Mucosa of stomach (tissue), 1 donor: ENCODE results near the gene EDN2.
A peak's percentile ranks its signal among the peaks of the same experiment; 100 is the strongest.

ENCODE experiments used
- H3K27me3 ChIP-seq: one replicate; pipeline ENCODE4 v1.7.0; 2013; ENCODE audit warnings: mild to moderate bottlenecking, low read length; ENCODE audit not compliant: control insufficient read depth, insufficient read depth
- H3K36me3 ChIP-seq: one replicate; pipeline ENCODE4 v1.7.0; 2013; ENCODE audit warnings: low read length; ENCODE audit not compliant: control insufficient read depth, insufficient read depth
- H3K4me1 ChIP-seq: one replicate; pipeline ENCODE4 v1.7.0; 2013; ENCODE audit warnings: mild to moderate bottlenecking, low read length; ENCODE audit not compliant: control insufficient read depth, insufficient read depth
- H3K4me3 ChIP-seq: one replicate; pipeline ENCODE4 v1.7.0; 2013; ENCODE audit warnings: low read length
- H3K9ac ChIP-seq: one replicate; pipeline ENCODE4 v1.7.0; 2013; ENCODE audit warnings: mild to moderate bottlenecking, low read length, moderate library complexity
- H3K9me3 ChIP-seq: one replicate; pipeline ENCODE4 v1.7.0; 2013; ENCODE audit warnings: mild to moderate bottlenecking, low read length, moderate library complexity; ENCODE audit not compliant: control insufficient read depth
- donor health status: Pancreatic carcinoma.

EDN2 gene

GRCh38 chr1:41434306-41434705 lies 50.2 kb downstream of the EDN2 start:
- no peak overlapping the region for H3K4me3 ChIP-seq
- H3K36me3 ChIP-seq, result no peaks in the 10 kb centered on the region
- H3K9ac ChIP-seq, result no peak overlapping the region
- H3K27me3 ChIP-seq, result peaks cover 6% of the 10 kb centered on the region
- H3K9me3 ChIP-seq, result no peaks in the 10 kb centered on the region
- H3K4me1 ChIP-seq, result peaks cover 24% of the 10 kb centered on the region

GRCh38 chr1:41433501-41433900 lies 51.0 kb downstream of the EDN2 start:
- H3K27me3 ChIP-seq, result peaks cover 6% of the 10 kb centered on the region

GRCh38 chr1:41432481-41433280 lies 51.8 kb downstream of the EDN2 start:
- Histone ChIP-seq H3K27me3 (peaks cover 6% of the 10 kb centered on the region), H3K9ac (peak overlapping the region; percentile 18), H3K4me3 (peak overlapping the region; percentile 40), H3K4me1 (peaks cover 24% of the 10 kb centered on the region), H3K9me3 (no peaks in the 10 kb centered on the region), H3K36me3 (no peaks in the 10 kb centered on the region)

More at GRCh38 chr1:41433501-41433900, 51.0 kb downstream of the EDN2 start:
- Histone ChIP-seq H3K4me3 (no peak overlapping the region), H3K9ac (peak overlapping the region; percentile 1), H3K36me3 (no peaks in the 10 kb centered on the region), H3K9me3 (no peaks in the 10 kb centered on the region), H3K4me1 (peaks cover 24% of the 10 kb centered on the region)

GRCh38 chr1:41431490-41432350 lies 52.8 kb downstream of the EDN2 start:
- H3K27me3 ChIP-seq, result peaks cover 3% of the 10 kb centered on the region
- H3K9me3 ChIP-seq, result no peaks in the 10 kb centered on the region
- H3K9ac ChIP-seq, result peak overlapping the region; percentile 18
- no peaks in the 10 kb centered on the region for H3K36me3 ChIP-seq
- peaks cover 24% of the 10 kb centered on the region for H3K4me1 ChIP-seq
- H3K4me3 ChIP-seq, result no peak overlapping the region

- no peak overlapping the region for H3K9ac ChIP-seq
- peaks cover 24% of the 10 kb centered on the region for H3K4me1 ChIP-seq
- no peak overlapping the region for H3K4me3 ChIP-seq
- no peaks in the 10 kb centered on the region for H3K9me3 ChIP-seq
- no peaks in the 10 kb centered on the region for H3K27me3 ChIP-seq
- no peaks in the 10 kb centered on the region for H3K36me3 ChIP-seq
Measured at GRCh38 chr1:41430582-41430981, 53.9 kb downstream of the EDN2 start.

- H3K9ac ChIP-seq, result no peak overlapping the region
- peaks cover 24% of the 10 kb centered on the region for H3K4me1 ChIP-seq
- H3K9me3 ChIP-seq, result no peaks in the 10 kb centered on the region
- no peaks in the 10 kb centered on the region for H3K27me3 ChIP-seq
- no peak overlapping the region for H3K4me3 ChIP-seq
- no peaks in the 10 kb centered on the region for H3K36me3 ChIP-seq
Measured at GRCh38 chr1:41430069-41430468, 54.4 kb downstream of the EDN2 start.

- Histone ChIP-seq H3K9me3 (no peaks in the 10 kb centered on the region), H3K4me1 (peaks cover 24% of the 10 kb centered on the region), H3K4me3 (no peak overlapping the region), H3K36me3 (no peaks in the 10 kb centered on the region), H3K9ac (no peak overlapping the region), H3K27me3 (no peaks in the 10 kb centered on the region)
Measured at GRCh38 chr1:41429641-41430035, 54.8 kb downstream of the EDN2 start.
